ENCODE measurements around the gene RELA.

The RELA gene

DNA sequence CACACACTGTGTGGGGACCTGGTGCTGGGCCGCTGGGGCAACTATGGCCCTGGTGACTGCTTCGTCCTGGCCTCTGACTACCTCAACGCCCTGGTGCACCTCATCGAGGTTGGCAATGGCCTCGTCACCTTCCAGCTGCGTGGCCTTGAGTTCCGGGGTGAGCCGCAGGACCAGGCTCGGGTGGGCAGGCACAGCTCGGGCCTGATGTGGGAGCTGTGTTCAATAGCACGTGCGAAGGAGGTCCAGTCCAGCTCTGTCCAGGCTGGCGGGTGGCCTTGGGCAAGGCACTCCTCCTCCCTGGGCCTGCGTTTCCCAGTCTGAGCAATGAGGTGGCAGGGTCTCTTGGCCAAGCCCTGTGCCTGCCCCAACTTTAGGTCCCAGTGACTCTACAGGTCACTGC lies 33.1 kb downstream of the RELA start:
- no peak for DNase-seq

DNA sequence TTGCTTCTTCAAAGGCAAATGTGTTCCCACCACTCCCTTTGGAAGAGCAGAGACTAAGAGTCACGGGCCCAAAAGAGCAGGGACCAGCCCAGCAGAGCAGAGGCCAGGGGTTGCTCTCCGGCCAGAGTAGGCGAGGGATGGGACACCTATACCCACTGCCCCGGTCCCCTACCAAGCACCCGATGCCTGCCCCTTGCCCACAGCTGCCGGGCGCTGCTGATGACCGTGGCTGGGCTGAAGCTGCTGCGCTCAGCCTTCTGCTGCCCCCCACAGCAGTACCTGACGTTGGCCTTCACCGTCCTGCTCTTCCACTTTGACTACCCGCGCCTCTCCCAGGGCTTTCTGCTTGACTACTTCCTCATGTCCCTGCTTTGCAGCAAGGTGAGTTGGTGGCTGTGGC lies 35.5 kb downstream of the RELA start:
- no peak for DNase-seq

DNA sequence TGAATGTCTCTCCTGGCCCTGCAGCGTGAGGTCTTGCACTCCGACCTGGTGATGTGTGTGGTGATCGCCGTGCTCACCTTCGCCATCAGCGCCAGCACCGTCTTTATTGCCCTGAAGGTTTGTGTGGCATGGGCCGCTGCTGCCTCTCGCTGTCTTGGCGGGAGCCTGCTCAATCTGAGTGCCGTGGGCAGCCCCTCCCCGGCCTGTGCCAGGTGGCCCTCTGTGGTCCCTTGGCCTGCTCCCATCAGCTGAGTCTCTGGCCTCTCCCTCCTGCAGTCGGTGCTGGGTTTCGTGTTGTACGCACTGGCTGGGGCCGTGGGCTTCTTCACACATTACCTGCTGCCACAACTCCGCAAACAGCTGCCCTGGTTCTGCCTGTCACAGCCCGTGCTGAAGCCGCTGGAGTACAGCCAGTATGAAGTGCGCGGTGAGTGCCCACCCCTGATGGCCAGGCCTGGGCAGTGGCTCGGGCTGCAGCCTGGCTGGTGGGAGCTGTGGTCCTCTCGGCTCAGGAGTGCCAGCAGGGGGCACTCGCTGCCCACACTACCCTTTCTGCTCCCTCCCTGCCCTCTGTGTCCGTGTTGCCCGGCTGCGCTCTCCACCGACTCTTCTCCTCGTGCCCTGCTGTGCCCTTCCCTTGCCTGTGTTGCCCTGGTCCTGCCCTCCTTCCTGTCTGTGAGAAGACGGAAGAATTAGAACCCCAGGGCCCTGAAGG lies 36.9 kb downstream of the RELA start:
- peak; percentile 39 for DNase-seq

DNA sequence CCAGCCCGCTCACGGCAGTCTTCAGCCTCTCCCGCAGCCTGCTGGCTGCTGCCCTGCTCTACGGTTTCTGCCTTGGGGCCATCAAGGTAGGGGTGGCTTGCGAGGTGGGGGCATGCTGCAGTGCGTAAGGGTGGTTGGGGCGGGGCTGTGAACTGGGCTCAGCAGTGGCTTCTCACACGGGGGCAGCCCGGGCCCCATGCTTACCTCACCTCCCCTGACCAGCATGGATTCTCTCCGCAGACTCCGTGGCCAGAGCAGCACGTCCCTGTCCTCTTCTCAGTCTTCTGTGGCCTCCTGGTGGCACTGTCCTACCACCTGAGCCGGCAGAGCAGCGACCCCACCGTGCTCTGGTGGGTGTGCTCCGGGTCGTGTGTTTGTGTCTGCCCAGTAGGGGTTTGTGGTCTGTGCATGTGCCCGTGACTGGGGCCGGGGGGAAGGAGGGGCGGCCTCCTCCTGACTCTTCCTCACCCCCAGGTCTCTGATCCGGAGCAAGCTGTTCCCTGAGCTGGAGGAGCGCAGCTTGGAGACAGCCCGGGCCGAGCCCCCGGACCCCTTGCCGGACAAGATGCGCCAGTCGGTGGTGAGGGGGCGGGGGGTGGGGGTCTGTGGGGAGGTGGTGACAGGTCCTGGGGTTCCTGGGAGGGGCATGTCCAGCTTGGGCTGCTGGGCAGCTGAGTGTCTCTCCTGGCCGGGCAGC lies 37.6 kb downstream of the RELA start:
- DNase-seq, result no peak

DNA sequence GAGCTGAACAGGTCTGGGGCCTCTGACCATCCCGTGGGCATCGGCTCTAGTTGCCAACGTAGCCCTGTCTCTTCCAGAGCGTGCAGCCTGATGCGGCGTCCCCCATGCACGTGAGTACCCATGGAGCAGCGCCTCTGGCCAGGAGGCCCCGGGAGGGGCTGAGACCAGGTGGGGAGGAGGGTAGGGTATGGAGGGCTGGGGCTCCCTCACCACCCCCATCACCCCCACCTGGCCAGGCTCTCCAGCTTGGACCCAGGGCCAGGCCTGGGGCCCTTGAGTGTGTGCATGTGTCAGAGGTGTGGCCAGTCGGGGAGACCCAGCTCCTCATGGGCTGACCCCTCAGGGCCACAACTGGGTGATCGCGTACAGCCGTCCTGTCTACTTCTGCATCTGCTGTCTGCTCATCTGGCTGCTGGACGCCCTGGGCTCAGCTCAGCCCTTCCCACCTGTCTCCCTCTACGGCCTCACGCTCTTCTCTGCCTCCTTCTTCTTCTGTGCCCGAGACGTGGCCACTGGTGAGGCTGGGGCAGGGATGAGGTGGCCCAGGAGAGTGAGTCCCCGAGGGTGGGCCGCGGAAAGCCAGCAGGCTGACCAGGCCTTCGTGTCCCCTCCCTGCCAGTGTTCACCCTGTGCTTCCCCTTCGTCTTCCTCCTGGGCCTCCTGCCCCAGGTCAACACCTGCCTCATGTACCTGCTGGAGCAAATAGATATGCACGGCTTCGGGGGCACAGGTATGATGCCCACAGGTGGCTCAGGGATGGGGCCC lies 38.7 kb downstream of the RELA start:
- no peak for DNase-seq

DNA sequence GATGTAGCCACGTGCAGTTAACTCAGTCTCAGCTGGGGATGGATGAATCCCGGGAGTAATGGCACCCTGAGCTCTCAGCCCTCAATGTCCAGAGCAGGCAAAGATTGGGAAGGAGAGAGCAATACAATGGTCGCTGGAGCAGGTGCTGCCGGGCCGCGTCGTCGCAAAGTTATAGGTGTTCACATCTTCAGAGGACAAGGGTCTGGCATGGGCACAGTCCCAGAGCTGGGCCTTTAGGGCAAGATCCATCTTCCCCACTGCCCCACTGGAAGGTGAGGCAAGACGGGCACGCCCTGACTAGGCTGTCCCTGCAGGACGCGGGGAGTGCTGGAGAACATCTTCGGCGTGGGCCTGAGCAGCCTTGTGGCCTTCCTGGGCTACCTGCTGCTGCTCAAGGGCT lies 39.5 kb downstream of the RELA start:
- DNase-seq, result no peak

DNA sequence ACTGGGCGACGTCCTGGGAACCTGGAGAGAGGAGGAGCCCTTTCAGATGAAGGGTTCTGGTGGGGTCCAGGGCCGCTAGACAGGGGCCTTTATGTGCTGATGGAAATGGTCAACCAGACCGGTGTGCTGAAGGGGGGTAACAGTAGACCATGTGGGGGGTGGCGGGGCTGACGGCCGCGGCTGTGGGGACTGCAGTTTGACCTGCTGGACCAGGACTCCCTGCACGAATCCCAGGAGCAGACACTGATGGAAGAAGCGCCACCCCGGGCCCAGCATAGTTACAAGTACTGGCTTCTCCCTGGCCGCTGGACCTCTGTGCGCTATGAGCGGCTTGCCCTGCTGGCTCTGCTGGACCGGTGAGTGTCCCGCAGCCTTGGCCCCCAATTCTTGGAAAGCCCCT lies 40.7 kb downstream of the RELA start:
- DNase-seq, result no peak

DNA sequence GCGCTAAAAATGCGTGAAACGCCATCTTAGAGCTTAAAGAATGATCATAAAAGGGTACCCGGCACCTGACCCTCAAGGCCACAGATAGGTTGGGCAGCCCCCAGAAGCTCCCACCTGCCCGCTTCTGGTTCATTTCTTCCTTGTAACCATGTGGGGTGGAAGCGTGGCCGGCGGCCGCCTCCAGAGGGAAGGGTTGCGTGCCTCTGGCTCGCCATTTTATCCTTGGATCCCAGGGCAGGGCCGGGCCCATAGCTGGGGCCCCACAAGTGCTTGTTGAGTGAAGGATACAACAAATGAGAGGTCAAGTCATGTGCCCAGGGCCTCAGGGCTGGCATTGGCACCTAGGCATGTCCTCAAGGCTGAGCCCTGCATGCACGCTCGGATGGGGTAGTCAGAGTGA lies 41.3 kb downstream of the RELA start:
- DNase-seq, result no peak

DNA sequence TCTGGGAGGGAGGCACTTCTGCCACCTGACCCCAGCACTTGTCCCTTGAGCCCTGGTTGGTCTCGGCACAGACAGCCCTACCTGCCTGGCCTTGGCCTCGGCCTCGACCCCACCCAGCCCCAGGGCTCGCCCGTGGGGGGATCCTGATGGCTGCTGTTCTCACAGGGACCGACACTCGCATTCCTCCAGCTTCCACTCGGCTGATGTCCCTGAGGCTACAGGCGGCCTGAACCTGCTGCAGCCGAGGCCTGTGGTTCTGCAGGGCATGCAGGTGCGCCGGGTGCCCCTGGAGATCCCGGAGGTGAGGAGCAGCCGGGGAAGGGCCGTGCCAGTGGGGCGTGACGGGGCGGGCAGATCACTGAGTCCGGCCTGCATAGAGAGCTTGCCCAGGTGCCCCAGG lies 42.0 kb downstream of the RELA start:
- DNase-seq, result no peak

DNA sequence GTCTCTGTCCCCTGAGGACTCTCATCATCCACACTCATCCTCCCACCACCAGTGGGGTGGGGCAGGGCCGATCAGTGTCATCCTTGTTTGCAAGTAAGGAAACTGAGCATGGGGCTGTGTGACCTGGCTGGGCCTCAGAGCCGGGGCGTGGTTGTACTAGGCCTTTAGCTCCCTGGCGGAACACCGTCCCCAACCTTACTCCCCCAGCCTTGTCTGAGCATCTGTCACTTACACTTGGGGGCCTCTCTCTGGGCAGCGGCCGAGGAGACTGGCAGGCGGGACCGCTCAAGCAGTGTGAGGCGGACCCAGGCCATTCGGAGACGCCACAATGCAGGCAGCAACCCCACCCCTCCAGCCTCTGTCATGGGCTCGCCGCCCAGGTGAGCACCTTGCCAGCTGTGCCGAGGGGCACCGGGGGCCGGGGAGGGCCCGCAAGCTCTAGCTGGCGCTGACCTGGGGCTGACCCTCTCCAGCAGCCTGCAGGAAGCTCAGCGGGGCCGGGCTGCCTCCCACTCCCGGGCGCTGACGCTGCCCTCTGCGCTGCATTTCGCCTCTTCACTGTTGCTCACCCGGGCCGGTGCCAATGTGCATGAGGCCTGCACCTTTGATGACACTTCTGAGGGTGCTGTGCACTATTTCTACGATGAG lies 43.3 kb downstream of the RELA start:
- no peak for DNase-seq

DNA sequence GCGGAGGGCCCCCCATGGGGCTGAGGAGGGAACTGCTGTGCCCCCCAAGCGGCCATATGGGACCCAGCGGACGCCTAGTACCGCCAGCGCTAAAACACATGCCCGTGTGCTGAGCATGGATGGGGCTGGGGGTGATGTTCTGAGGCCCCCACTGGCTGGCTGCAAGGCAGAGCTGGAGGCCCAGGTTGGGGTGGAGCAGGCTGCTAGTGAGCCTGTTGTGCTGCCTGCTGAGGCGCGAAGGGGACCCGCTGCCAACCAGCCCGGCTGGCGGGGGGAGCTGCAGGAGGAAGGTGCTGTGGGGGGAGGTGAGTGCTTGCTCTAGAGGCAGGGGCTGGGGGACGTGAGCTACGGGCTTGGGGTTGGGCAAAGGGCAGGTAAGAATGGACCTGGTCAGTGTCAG lies 44.0 kb downstream of the RELA start:
- DNase-seq, result no peak

DNA sequence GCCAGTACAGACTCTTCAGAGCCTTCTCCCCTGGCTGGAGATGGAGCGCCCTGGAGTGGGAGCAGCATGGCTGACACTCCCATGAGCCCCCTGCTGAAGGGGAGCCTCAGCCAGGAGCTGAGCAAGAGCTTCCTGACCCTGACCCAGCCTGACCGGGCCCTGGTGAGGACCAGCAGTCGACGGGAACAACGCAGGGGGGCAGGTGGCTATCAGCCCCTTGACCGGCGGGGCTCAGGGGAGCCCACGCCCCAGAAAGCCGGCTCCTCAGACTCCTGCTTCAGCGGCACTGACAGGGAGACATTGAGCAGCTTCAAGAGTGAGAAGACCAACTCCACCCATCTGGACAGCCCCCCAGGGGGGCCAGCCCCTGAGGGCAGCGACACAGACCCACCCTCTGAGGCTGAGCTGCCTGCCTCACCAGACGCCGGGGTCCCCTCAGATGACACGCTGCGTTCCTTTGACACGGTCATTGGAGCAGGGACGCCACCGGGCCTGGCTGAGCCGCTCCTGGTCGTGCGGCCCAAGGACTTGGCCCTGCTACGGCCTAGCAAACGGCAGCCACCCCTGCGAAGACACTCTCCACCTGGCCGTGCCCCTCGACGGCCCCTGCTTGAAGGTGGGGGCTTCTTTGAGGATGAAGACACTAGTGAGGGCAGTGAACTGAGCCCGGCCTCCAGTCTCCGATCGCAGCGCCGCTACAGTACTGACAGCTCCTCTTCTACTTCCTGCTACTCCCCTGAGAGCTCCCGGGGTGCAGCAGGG lies 44.5 kb downstream of the RELA start:
- no peak for DNase-seq

DNA sequence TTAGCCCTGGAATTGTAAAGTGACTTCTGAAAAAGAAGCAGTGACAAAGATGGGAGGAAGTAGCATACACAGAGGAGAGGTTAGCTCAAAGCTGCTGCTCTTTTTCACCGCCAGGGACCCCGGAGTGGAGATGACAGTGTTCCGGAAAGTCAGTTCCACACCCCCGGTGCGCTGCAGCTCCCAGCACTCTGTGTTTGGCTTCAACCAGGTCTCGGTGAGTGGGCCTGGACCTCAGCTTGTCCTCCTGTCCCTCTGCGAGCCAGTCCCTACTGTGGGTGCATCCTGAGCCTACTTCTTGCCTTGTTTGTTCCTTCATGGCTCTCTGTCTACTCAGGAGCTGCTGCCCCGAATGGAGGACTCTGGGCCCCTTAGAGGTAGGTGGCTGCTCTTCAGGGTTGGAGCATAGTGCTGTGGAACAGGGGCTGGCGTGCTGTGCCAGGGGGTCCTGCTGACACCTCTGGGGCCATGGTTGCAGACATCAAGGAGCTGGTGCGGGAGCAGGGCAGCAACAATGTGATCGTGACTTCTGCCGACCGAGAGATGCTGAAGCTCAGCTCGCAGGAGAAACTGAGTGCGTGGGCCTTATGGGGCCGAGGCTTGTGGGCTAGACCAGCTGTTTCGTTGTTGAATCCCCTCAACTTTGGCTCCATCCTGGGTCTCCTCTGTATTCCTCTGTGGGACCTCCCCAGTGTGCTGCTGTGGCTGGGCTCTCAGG lies 45.4 kb downstream of the RELA start:
- DNase-seq, result no peak

DNA sequence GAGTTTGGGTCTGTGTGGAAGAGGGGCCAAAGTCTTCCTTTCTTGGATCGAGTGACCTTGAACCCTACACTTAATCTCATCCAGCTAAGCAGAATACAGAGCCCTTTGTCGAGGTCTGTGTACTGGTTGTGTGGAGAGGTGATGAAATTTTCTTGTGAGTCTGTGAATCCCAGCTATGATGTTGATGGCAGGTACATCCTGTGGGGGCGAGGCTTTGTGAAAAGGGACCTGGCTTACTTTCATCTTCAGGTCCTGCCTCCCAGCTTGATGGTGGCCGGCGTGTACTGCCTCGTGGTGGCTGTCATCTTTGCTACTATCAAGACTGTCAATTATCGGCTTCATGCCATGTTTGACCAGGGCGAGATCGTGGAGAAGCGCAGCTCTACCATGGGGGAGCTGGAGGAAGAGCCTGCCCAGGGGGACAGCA lies 46.1 kb downstream of the RELA start:
- no peak for DNase-seq

DNA sequence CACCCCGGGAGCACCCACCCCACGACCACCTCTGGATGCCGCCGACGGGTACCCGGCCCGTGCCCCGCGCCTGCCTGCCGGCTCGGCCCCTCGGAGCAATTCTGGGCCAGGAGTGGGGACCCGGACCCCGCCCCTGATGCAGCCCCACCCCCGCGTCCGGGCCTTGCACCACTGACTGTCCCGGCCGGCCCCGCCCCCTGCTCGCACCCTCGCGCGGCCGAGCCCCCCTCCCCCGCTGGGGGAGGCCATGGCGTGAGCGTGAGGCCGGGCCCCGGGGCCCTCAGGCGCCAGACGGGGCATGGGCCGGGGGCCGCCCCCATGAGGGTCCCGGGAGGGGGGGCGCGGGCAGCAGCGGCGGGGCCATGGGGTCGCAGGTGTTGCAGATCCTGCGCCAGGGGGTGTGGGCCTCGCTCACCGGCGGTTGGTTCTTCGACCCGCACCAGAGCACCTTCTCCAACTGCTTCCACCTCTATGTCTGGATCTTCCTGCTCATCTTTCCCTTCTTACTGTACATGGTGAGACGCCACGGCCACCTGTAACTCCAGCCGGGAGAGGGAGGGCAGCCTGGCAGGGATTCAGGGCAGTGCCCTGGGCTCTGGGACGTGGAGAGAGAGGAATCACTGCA lies 46.7 kb downstream of the RELA start:
- DNase-seq, result peak; percentile 46

DNA sequence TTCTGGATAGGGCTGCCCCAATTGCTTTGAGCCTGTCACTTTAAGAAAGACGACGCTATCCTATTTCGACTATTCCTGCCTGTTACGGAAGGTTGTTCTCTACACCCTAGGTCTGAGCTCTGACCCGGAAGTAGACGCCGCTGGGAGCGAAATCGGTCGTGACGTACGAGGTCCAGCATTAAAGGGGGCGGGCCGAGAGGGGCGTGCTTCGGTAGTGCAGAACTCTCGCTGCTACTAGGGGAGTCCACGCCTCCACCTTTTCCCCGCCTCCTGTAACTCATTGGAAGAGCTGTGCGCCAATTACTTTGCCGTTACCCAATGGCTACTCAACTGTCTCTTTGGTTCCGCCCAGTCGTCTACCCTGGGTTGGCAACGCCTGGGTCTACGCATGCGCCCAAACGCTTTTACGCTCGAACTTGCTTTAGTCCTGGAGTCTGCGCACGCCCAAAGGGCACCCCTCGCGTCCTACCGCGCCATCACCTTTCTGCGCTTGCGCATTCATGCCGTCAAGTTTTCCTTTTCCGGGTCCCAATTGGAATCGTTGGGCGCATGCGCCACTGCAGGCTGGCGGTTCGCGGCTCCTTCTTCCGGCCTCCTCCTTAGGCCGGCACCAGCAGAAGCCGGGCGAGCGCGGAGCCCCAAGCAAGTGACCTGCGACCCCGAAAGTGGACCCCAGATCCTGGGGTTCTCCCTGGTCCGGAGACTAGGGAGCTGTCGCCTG lies 47.3 kb downstream of the RELA start, which contains the start of gene PCNX3:
PCNX3 (plus strand) TSS at position 548 of the 721 bp plus-strand sequence. CDS start 536 bp downstream, outside the sequence.
- peak; percentile 100 for DNase-seq

DNA sequence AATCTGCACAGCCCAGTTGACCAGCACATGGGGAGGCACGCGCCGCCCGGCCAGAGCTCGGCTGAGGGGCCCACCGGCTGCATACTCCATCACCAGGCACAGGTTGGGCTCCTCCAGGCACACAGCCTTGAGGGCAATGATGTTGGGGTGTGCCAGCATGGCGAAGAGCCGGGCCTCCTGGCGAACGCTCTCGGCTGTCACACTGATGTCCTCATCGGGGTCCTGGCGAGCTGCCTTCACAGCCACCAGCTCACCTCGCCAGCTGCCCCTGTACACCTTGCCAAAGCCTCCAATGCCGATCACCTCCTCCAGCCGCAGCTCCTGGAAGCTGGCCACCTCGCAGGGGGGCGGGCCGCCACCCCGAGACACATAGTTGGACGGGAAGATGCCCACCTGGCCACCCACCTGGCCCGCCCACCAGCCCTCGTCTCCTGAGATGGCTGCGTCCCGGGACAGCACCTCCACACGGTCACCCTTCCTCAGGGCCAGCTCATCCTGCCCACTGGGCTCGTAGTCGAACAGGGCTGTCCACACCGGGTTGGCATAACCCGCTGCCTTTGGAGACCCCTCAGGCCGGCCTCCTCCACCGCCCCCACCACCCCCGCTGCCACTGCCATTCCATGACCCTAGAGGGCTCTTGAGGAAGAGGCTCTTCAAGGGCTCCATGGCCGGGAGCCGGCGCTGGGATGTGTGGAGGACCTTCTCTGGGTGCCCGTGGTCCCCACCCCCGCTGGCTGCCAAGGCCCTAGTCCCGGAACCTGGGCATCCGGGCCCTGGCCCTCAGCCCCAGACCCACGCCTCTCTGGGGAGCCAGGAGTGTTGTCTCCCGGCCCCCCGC lies 49.4 kb downstream of the RELA start:
- no peak for DNase-seq

DNA sequence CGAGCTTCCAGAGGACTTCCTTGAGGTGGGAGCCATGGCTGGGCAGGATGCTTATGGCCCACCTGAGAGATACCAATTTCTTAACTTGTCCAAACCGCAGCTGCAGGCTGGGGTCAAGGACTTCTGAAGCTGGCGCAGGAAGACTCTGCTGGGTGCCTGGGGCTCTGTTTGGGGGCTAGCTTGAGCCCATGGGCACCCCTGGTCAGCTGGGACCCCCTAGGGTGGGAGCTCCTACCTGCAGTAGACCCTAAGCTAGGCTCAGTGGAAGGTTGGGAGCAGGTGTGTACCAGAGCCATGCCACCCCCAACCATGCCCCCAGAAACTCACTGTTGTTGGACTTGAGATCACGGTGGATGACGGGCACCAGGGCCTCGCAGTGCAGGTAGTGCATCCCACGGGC lies 50.0 kb downstream of the RELA start:
- no peak for DNase-seq

DNA sequence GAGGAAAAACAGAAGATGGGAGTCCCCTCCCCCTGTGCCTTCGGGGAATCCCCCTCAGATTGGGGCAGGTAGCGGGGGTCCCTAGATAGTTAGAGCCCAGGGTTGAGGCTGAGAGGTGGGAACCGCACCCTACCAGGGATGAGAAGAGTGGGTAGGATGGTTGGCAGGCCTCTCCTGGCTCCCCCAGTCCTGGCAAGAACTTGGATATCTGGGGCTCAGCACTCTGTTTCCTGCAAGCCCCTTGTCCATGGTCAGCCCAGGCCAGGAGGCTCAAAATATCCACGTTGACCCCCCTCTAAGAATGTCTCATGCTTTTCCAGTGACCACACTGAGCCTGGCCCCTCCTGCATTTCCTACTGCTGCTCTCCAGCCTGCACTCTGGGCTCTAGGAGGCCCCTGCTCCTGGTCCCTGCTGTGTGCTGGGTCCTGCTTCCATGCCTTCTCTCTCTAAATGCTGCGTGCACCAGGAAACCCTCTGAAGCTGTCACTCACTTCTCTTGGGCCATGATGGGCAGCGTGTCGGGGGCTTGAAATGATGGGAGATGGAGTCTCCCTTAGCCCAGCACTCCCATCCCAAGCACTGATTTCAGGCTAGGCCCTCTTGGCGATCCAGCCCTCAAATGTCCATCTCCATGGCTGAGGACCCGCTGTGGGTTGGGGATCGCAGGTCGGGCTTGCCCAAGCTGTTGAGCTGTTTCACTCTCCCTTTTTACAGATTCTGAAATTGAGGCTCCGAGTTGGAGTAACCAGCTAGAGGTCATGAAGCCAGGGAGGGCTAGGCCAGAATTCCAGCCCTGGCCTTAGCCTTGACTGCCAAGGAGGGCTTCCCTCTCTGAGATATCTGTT lies 50.7 kb downstream of the RELA start:
- DNase-seq, result no peak
